GM23338 (cell line): ENCODE results near the gene KAZN.

ENCODE experiments used
- CREB1 ChIP-seq: fragments of 250-450 bp; sonication (Bioruptor Pico); IDR thresholded peaks from 2 replicates; pipeline ENCODE4 v1.5.0; 2020; ENCODE audit warnings: low read depth, mild to moderate bottlenecking, moderate library complexity
- CTCF ChIP-seq, 2 experiments: fragments of 200-600 bp in 1 of 2; sonication (generic) in 1 of 2; conservative IDR thresholded peaks; 2 replicates each; pipeline versions ENCODE4 v1.5.1 to v1.6.1; 2016 to 2017; ENCODE audit warnings: antibody characterized with exemption in 2 of 2, low read depth in 2 of 2, mild to moderate bottlenecking in 2 of 2, moderate library complexity in 1 of 2
- ETS1 ChIP-seq: IDR thresholded peaks from 2 replicates; pipeline ENCODE4 v1.6.1; 2016; ENCODE audit warnings: antibody characterized with exemption
- EZH2 ChIP-seq: fragments of 200-600 bp; sonication (generic); IDR thresholded peaks from one replicate; pipeline ENCODE4 v1.8.0; 2017; ENCODE audit warnings: antibody characterized with exemption, mild to moderate bottlenecking, low read depth; ENCODE audit not compliant: unreplicated experiment
- EZH2phosphoT487 ChIP-seq: fragments of 200-600 bp; sonication (generic); IDR thresholded peaks from one replicate; pipeline ENCODE4 v1.8.1; 2018; ENCODE audit warnings: antibody characterized with exemption; ENCODE audit not compliant: unreplicated experiment
- JUNB ChIP-seq: IDR thresholded peaks from one replicate; pipeline ENCODE4 v1.6.1; 2016; ENCODE audit warnings: antibody characterized with exemption; ENCODE audit not compliant: unreplicated experiment
- NANOG ChIP-seq: IDR thresholded peaks from 2 replicates; pipeline ENCODE4 v1.6.1; 2016; ENCODE audit warnings: antibody characterized with exemption, borderline replicate concordance
- POLR2AphosphoS5 ChIP-seq: IDR thresholded peaks from 2 replicates; pipeline ENCODE4 v1.6.1; 2016; ENCODE audit warnings: antibody characterized with exemption, low read depth
- REST ChIP-seq: IDR thresholded peaks from one replicate; pipeline ENCODE4 v1.6.1; 2018; ENCODE audit warnings: antibody characterized with exemption; ENCODE audit not compliant: unreplicated experiment
- STAT1 ChIP-seq: IDR thresholded peaks from one replicate; pipeline ENCODE4 v1.6.1; 2016; ENCODE audit warnings: antibody characterized with exemption; ENCODE audit not compliant: unreplicated experiment
- ZNF114 ChIP-seq: fragments of 250-450 bp; sonication (Bioruptor Pico); IDR thresholded peaks from 2 replicates; pipeline ENCODE4 v1.5.0; 2020; ENCODE audit warnings: mild to moderate bottlenecking, moderate library complexity

GRCh38 chr1:15141935-15142539, 543.6 kb downstream of the KAZN start:
- TF ChIP-seq REST (no peak), CTCF (conservative IDR thresholded peaks at IDR 0.05; ENCODE audit: low read depth in 2 of 2) (no peak), EZH2 (no peak), POLR2AphosphoS5 (no peak), CREB1 (CRISPR knock-in tag) (no peak), EZH2phosphoT487 (no peak), JUNB (no peak), STAT1 (no peak), ETS1 (no peak), NANOG (no peak), ZNF114 (no peak)
